ENCODE data around the gene VPS16. TPM values are rescaled to one million over a fixed set of nuclear protein-coding genes. Genes with fewer than 3 reads are reported as not detected.

The VPS16 gene
- total RNA-seq, 1 donor from 2014 or later: 51.1 TPM

GRCh38 chr20:2869381-2869780 lies 28.8 kb downstream of the VPS16 start:
- H3K4me1 Mint-ChIP-seq (ENCODE audit: unreplicated experiment): peaks cover 47% of the 10 kb centered on the region
- TF ChIP-seq CTCF (IDR thresholded peaks at IDR 0.05): no peak
- no peaks in the 10 kb centered on the region for H3K9me3 Mint-ChIP-seq (ENCODE audit: unreplicated experiment)
- H3K36me3 Mint-ChIP-seq (ENCODE audit: unreplicated experiment): peaks cover 13% of the 10 kb centered on the region
- no peaks in the 10 kb centered on the region for H3K27me3 Mint-ChIP-seq (ENCODE audit: unreplicated experiment)
- peak overlapping the region; percentile 63 for H3K27ac Mint-ChIP-seq (ENCODE audit: unreplicated experiment)
- no peak overlapping the region for H3K4me3 Mint-ChIP-seq (ENCODE audit: unreplicated experiment)
- no peak for DNase-seq (ENCODE audit: extremely low spot score, unreplicated experiment)

- Mint-ChIP-seq H3K36me3 (ENCODE audit: unreplicated experiment) (peaks cover 2% of the 10 kb centered on the region), H3K9me3 (ENCODE audit: unreplicated experiment) (no peaks in the 10 kb centered on the region), H3K27ac (ENCODE audit: unreplicated experiment) (peak overlapping the region; percentile 89), H3K27me3 (ENCODE audit: unreplicated experiment) (no peaks in the 10 kb centered on the region), H3K4me3 (ENCODE audit: unreplicated experiment) (no peak overlapping the region), H3K4me1 (ENCODE audit: unreplicated experiment) (peaks cover 62% of the 10 kb centered on the region)
- no peak for DNase-seq (ENCODE audit: extremely low spot score, unreplicated experiment)
- TF ChIP-seq CTCF (IDR thresholded peaks at IDR 0.05): no peak
Observed at GRCh38 chr20:2871111-2871465, 30.5 kb downstream of the VPS16 start.

GRCh38 chr20:2871661-2872458 lies 31.3 kb downstream of the VPS16 start:
- Mint-ChIP-seq H3K27me3 (ENCODE audit: unreplicated experiment) (no peaks in the 10 kb centered on the region), H3K9me3 (ENCODE audit: unreplicated experiment) (no peaks in the 10 kb centered on the region), H3K4me1 (ENCODE audit: unreplicated experiment) (peaks cover 69% of the 10 kb centered on the region), H3K27ac (ENCODE audit: unreplicated experiment) (peak overlapping the region; percentile 20), H3K4me3 (ENCODE audit: unreplicated experiment) (peak overlapping the region; percentile 89), H3K36me3 (ENCODE audit: unreplicated experiment) (no peaks in the 10 kb centered on the region)
- DNase-seq (ENCODE audit: extremely low spot score, unreplicated experiment): peak; percentile 68
- TF ChIP-seq CTCF (IDR thresholded peaks at IDR 0.05): no peak

- H3K27me3 Mint-ChIP-seq (ENCODE audit: unreplicated experiment): no peaks in the 10 kb centered on the region
- peak; percentile 42 for TF ChIP-seq CTCF (IDR thresholded peaks at IDR 0.05)
- peak overlapping the region; percentile 89 for H3K4me3 Mint-ChIP-seq (ENCODE audit: unreplicated experiment)
- peak overlapping the region; percentile 87 for H3K27ac Mint-ChIP-seq (ENCODE audit: unreplicated experiment)
- H3K9me3 Mint-ChIP-seq (ENCODE audit: unreplicated experiment): no peaks in the 10 kb centered on the region
- peak; percentile 85 for DNase-seq (ENCODE audit: extremely low spot score, unreplicated experiment)
- H3K36me3 Mint-ChIP-seq (ENCODE audit: unreplicated experiment): no peaks in the 10 kb centered on the region
- H3K4me1 Mint-ChIP-seq (ENCODE audit: unreplicated experiment): peaks cover 64% of the 10 kb centered on the region
Observed at GRCh38 chr20:2872459-2873009, 32.0 kb downstream of the VPS16 start.

GRCh38 chr20:2873010-2873746 lies 32.6 kb downstream of the VPS16 start, which contains the start of gene PTPRA:
Gene PTPRA, plus strand, starts transcription at chr20:2873481. Its CDS starts 90,797 bp downstream, at chr20:2964278.
- Mint-ChIP-seq H3K4me1 (ENCODE audit: unreplicated experiment) (peaks cover 61% of the 10 kb centered on the region), H3K4me3 (ENCODE audit: unreplicated experiment) (peak within 1 kb of the TSS; percentile 89), H3K36me3 (ENCODE audit: unreplicated experiment) (no peaks in the 10 kb centered on the region), H3K9me3 (ENCODE audit: unreplicated experiment) (no peaks in the 10 kb centered on the region), H3K27ac (ENCODE audit: unreplicated experiment) (peak within 1 kb of the TSS; percentile 87), H3K27me3 (ENCODE audit: unreplicated experiment) (no peaks in the 10 kb centered on the region)
- peak; percentile 96 for DNase-seq (ENCODE audit: extremely low spot score, unreplicated experiment)
- TF ChIP-seq CTCF (IDR thresholded peaks at IDR 0.05): no peak
